Tibial nerve (tissue), 4 donors: ENCODE results near the gene CA5B.

Experiments
- EP300 ChIP-seq, 2 donors: sonication (generic); formaldehyde crosslinking; IDR thresholded peaks; one replicate each; pipeline ENCODE4 v1.6.1; 2017; ENCODE audit warnings: antibody characterized with exemption in 2 of 2, mild to moderate bottlenecking in 1 of 2
- TF ChIP-seq, protein P1 (sequence below), 5 experiments: fragments of 200-600 bp in 3 of 5; fragments of 450-650 bp in 2 of 5; sonication (generic) in 3 of 5; IDR thresholded peaks; one replicate each; pipeline ENCODE4 v1.5.1; 2016 to 2019; ENCODE audit warnings: antibody characterized with exemption in 5 of 5, mild to moderate bottlenecking in 3 of 5, moderate library complexity in 2 of 5

DNA sequence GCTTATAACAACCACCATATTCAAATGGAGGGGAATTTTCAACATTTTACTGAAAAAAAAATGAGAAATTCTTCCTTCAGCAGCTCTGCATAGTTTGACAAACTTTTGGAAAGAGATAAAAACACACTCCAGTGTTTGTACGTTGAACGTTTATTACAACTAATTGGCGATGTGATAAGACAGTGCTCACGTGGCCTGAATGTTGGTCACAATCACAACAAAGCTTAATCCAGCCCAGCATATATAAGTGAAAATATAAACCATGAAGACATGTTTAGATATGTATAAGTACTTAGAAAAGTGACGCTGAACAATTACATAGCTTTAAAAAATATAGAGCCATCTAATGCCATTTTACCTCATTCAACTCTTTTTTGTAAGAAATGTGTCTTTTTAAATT lies 87.9 kb downstream of the CA5B start:
- TF ChIP-seq EP300 (IDR thresholded peaks at IDR 0.05) = no peak
- TF ChIP-seq, protein P1, sequence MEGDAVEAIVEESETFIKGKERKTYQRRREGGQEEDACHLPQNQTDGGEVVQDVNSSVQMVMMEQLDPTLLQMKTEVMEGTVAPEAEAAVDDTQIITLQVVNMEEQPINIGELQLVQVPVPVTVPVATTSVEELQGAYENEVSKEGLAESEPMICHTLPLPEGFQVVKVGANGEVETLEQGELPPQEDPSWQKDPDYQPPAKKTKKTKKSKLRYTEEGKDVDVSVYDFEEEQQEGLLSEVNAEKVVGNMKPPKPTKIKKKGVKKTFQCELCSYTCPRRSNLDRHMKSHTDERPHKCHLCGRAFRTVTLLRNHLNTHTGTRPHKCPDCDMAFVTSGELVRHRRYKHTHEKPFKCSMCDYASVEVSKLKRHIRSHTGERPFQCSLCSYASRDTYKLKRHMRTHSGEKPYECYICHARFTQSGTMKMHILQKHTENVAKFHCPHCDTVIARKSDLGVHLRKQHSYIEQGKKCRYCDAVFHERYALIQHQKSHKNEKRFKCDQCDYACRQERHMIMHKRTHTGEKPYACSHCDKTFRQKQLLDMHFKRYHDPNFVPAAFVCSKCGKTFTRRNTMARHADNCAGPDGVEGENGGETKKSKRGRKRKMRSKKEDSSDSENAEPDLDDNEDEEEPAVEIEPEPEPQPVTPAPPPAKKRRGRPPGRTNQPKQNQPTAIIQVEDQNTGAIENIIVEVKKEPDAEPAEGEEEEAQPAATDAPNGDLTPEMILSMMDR (IDR thresholded peaks at IDR 0.05) = no peak
